ES-I3 (cell line): Measurements from ENCODE around the gene WDR4.
"Not testable (repeated sequence)": the region's sequence is repeated elsewhere in the genome, so short reads cannot be mapped to it uniquely, and the experiment has no call there.

Experiments used
- H3K36me3 ChIP-seq: 2 replicates; pipeline ENCODE4 v1.6.1; 2013; ENCODE audit warnings: mild to moderate bottlenecking, low read length, control low read depth, moderate library complexity; ENCODE audit not compliant: insufficient read depth
- H3K4me1 ChIP-seq: 2 replicates; pipeline ENCODE4 v1.6.1; 2013; ENCODE audit warnings: mild to moderate bottlenecking, control low read depth, low read length; ENCODE audit not compliant: insufficient read depth
- H3K9ac ChIP-seq: 2 replicates; pipeline ENCODE4 v1.6.1; 2013; ENCODE audit warnings: low read depth, mild to moderate bottlenecking, low read length, moderate library complexity
- H3K9me3 ChIP-seq: 2 replicates; pipeline ENCODE4 v1.6.1; 2013; ENCODE audit warnings: mild to moderate bottlenecking, low read length, moderate library complexity; ENCODE audit not compliant: control insufficient read depth, insufficient read depth

The WDR4 gene

DNA sequence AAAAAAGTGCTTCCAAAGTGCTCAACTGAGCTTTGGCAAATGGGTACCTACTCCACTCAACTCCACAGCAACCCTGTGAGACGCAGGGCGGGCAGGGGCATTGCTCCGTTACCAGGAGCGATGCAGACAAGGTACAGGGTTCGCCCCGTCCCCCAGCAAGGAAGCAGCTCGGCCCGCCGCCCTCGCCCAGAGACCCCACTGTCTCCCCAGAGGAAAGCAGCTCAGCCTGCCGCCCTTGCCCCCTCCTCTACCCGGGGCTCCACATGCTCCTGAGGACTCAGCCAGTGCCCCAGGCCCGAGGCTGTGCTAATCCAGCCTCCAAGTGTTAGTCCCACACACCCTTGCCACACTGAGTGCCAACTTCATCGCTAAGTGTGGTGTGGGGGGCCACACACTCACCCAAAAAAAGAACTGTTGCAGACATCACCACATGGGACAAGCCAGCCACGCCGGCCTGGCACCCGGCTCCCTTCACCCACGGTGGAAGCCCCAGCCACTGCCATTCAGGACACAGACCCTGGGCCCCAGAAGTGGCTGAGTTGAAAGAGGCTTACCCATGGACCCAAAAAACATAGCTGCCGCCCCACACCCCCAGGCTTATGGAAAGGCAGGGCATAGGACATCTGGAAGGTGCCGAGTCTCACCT, 26.3 kb downstream of the WDR4 start:
- Histone ChIP-seq H3K4me1 (no peaks in the 10 kb centered on the region), H3K36me3 (peaks cover 34% of the 10 kb centered on the region), H3K9ac (no peak overlapping the region), H3K9me3 (no peaks in the 10 kb centered on the region)

GRCh38 chr21:42851812-42852665, 27.3 kb downstream of the WDR4 start:
- Histone ChIP-seq H3K9me3 (no peaks in the 10 kb centered on the region), H3K4me1 (no peaks in the 10 kb centered on the region), H3K9ac (no peak overlapping the region), H3K36me3 (peaks cover 34% of the 10 kb centered on the region)

DNA sequence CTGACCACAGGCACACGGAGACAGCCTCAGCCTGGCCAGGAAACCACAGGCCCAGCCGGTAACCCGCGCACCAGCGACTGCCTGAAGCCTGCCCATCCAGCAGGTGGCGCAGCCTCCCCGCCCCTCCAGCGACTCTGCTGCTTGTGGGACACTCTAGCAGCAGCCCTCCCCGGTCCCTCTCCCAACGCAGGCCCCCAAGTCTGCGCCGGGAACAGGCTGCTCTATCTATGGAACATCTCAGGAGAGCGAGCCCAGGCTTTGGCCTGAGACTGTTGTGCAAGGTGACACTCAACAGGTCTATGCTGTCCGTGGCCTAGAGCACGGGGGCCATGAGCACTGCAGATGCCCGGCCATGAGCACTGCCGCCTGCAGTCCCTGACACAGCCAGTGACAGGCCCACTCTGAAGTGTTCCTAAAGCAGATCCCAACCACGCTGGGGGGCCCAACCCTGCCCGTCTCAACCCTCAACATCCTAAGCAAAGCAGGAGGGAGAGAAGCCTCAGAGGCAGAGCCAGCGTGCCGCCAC, 28.4 kb downstream of the WDR4 start:
- Histone ChIP-seq H3K36me3 (peaks cover 34% of the 10 kb centered on the region), H3K9me3 (no peaks in the 10 kb centered on the region), H3K9ac (no peak overlapping the region), H3K4me1 (no peaks in the 10 kb centered on the region)

DNA sequence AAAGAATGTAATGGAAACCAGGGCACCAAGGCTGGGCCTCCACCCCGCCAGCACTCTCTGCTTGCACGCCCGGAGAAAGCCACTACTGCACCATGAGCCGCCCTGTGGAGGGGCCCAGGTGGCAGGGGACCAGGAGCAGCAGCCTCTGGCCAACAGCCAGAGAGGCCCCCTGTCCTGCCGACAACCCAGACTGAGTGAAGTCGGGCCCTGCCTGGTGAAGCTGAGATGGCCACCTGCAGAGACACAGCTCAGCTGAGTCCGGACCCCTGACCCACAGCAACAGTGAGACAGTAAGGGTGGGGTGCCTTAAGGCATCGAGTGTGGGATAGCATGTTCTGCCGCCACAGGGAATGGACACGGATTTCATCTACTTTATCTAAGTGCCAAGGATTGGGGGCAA, 28.9 kb downstream of the WDR4 start:
- H3K9ac ChIP-seq = no peak overlapping the region
- peaks cover 34% of the 10 kb centered on the region for H3K36me3 ChIP-seq
- H3K9me3 ChIP-seq = no peaks in the 10 kb centered on the region
- H3K4me1 ChIP-seq = no peaks in the 10 kb centered on the region

- H3K9me3 ChIP-seq = no peaks in the 10 kb centered on the region
- peaks cover 29% of the 10 kb centered on the region for H3K36me3 ChIP-seq
- H3K4me1 ChIP-seq = no peaks in the 10 kb centered on the region
- H3K9ac ChIP-seq = no peak overlapping the region
These were observed 29.5 kb downstream of the WDR4 start for GRCh38 chr21:42849759-42850412.

DNA sequence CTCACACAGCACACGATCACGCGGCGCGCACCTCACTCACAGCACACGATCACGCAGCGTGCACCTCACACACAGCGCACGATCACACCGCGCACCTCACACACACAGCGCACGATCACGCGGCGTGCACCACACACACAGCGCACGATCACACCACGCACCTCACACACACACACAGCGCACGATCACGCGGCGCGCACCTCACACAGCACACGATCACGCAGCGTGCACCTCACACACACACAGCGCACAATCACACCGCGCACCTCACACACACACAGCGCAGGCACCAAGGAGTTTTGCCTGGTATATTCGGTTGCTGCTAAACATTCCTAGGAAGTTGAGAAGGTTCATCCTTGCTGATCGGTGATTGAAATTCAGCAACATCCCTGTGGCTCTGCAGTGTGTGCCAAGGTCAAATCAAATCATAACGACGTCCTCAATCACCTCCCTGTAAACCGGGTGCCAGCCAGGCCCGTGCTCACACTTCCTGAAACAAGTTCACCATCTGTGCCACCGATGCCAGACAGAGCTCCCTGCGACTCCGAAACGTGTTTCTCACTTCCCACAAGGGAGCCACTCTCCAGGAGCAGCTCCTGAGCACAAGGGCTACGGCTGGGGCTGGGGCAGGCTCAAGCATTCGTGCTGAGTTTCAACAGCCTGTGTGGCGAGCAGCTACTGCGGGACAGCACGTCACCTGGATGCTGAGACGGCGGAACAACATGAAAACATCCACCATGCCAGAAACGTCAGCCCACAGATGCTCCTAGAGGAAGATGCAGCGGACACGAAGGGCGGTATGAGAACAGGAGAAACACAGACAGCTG, 30.2 kb downstream of the WDR4 start:
- H3K4me1 ChIP-seq = no peaks in the 10 kb centered on the region
- no peak overlapping the region for H3K9ac ChIP-seq
- no peaks in the 10 kb centered on the region for H3K9me3 ChIP-seq
- H3K36me3 ChIP-seq = peaks cover 26% of the 10 kb centered on the region

DNA sequence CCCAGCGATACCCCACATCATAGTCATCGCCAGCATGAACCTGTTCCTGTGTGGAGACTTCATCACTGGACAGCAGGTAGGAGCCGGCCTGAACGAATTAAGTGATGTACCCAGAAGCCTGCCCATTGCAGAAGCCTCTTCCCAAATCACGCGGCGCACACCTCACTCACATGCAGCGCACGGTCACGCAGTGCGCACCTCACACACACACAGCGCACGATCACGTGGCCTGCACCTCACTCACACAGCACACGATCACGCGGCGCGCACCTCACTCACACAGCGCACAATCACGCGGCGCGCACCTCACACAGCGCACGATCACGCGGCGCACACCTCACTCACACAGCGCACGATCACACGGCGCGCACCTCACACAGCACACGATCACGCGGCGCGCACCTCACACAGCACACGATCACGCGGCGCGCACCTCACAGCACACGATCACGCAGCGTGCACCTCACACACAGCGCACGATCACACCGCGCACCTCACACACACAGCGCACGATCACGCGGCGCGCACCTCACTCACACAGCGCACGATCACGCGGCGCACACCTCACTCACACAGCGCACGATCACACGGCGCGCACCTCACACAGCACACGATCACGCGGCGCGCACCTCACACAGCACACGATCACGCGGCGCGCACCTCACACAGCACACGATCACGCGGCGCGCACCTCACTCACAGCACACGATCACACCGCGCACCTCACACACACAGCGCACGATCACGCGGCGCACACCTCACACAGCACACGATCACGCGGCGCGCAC, 31.0 kb downstream of the WDR4 start:
- not testable (repeated sequence) for H3K4me1 ChIP-seq, H3K9ac ChIP-seq, H3K9me3 ChIP-seq
- H3K36me3 ChIP-seq = peaks cover 23% of the 10 kb centered on the region

- Histone ChIP-seq H3K9me3 (no peaks in the 10 kb centered on the region), H3K36me3 (peaks cover 23% of the 10 kb centered on the region), H3K4me1 (no peaks in the 10 kb centered on the region), H3K9ac (no peak overlapping the region)
These were observed 31.6 kb downstream of the WDR4 start for GRCh38 chr21:42847726-42848125.

- no peak overlapping the region for H3K9ac ChIP-seq
- H3K4me1 ChIP-seq = no peaks in the 10 kb centered on the region
- H3K9me3 ChIP-seq = no peaks in the 10 kb centered on the region
- peaks cover 23% of the 10 kb centered on the region for H3K36me3 ChIP-seq
These were observed 32.2 kb downstream of the WDR4 start for GRCh38 chr21:42847051-42847707.

GRCh38 chr21:42846221-42846620, 33.1 kb downstream of the WDR4 start:
- H3K36me3 ChIP-seq = peaks cover 23% of the 10 kb centered on the region
- H3K9ac ChIP-seq = no peak overlapping the region
- no peaks in the 10 kb centered on the region for H3K4me1 ChIP-seq
- no peaks in the 10 kb centered on the region for H3K9me3 ChIP-seq

DNA sequence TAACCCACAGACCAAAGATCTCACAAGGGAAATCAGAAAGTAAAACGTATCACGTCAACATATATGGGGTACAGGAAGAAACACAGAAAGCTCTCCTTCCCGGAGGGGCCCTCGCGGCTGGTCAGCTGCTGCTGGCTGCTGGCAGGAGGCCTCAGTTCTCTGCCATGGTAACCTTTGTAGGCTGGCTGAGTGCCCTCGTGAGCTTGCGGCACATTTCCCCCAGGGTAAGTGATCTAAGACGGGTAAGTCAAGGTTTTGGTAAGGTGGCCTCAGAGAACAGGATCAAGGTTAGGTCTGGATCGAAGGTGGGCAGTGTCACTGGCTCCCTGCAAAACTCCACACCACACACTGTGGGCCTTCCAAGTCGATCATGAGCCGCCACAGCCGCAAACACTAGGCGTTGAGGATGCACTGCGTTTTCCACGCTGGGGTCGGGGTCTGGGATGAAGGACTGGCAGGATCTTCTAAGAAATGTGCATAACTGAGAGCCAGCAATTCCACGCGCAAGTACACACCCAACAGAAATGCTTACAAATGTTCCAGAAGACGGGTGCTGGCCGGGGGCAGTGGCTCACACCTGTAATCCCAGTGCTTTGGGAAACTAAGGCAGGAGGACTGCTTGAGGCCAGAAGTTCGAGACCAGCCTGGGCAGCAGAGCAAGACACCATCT, 33.9 kb downstream of the WDR4 start:
- Histone ChIP-seq H3K9ac (no peak overlapping the region), H3K36me3 (peaks cover 29% of the 10 kb centered on the region), H3K9me3 (no peaks in the 10 kb centered on the region), H3K4me1 (no peaks in the 10 kb centered on the region)

- H3K4me1 ChIP-seq = no peaks in the 10 kb centered on the region
- no peaks in the 10 kb centered on the region for H3K9me3 ChIP-seq
These were observed 34.8 kb downstream of the WDR4 start for GRCh38 chr21:42844411-42845113.

More at GRCh38 chr21:42844411-42845113, 34.8 kb downstream of the WDR4 start:
- Histone ChIP-seq H3K36me3 (peaks cover 28% of the 10 kb centered on the region), H3K9ac (no peak overlapping the region)
